Erythroblast (primary cell): Measurements from ENCODE around the gene SLC4A1AP.

Experiments
- DNase-seq, 2 experiments: peaks; one replicate each; lab custom pipeline; 2025; lab: John Stamatoyannopoulos, UW
- GATA1 ChIP-seq: IDR thresholded peaks from 2 replicates; pipeline ENCODE4 v1.6.1; 2011; ENCODE audit warnings: low read depth, mild to moderate bottlenecking, control low read depth, low read length, moderate library complexity
- POLR2A ChIP-seq: IDR thresholded peaks from 2 replicates; pipeline ENCODE4 v1.6.1; 2011; ENCODE audit warnings: mild to moderate bottlenecking, low read length

The SLC4A1AP gene

GRCh38 chr2:27742571-27742970 is 78.9 kb downstream of the SLC4A1AP start:
- no peak for DNase-seq
- TF ChIP-seq GATA1 (no peak), POLR2A (no peak)
